Activated T-cell treated with anti-CD3 and anti-CD28 coated beads, Interleukin-2, amount 50 U/mL, for 4 hours (primary cell): Measurements from ENCODE around the gene SMYD3. TPM values are rescaled to one million over a fixed set of nuclear protein-coding genes. Genes with fewer than 3 reads are reported as not detected.
"Not testable (repeated sequence)": the region's sequence is repeated elsewhere in the genome, so short reads cannot be mapped to it uniquely, and the experiment has no call there.

Experiments
- ATAC-seq, 2 donors: fragments of 200-7000 bp; cut with Tn5 transposase; one replicate each; pipeline ENCODE4 v1.10.0; 2021
- DNase-seq: peaks from one replicate; pipeline ENCODE4 v3.0.0-alpha.2; 2020
- H3K27me3 Mint-ChIP-seq: one replicate; pipeline ENCODE4 v1.8.0; 2021; ENCODE audit warnings: low read depth, mixed read lengths
- H3K36me3 Mint-ChIP-seq: one replicate; pipeline ENCODE4 v1.8.0; 2022; ENCODE audit warnings: mixed read lengths; ENCODE audit not compliant: insufficient read depth
- H3K4me1 Mint-ChIP-seq: one replicate; pipeline ENCODE4 v1.8.0; 2021; ENCODE audit warnings: low read depth, mixed read lengths
- H3K4me3 Mint-ChIP-seq: one replicate; pipeline ENCODE4 v1.8.0; 2021; ENCODE audit warnings: mild to moderate bottlenecking, moderate library complexity, mixed read lengths
- H3K9me3 Mint-ChIP-seq: one replicate; pipeline ENCODE4 v1.8.0; 2021; ENCODE audit warnings: mixed read lengths
- total RNA-seq, 3 donors: library from RNA; stranded (reverse); gene quantifications; one replicate each; pipeline ENCODE4 v1.2.1, GENCODE V29; 2021

SMYD3 gene
- total RNA-seq, 3 donors from 2014 or later, result 10.7 to 13.0 (median 11.9) TPM

GRCh38 chr1:246080031-246080430 lies 427.0 kb downstream of the SMYD3 start:
- Mint-ChIP-seq H3K27me3 (no peaks in the 10 kb centered on the region), H3K9me3 (peaks cover 8% of the 10 kb centered on the region), H3K4me1 (peaks cover 2% of the 10 kb centered on the region), H3K36me3 (peaks cover 10% of the 10 kb centered on the region), H3K4me3 (no peak overlapping the region)
- no peak for DNase-seq
- no peak for ATAC-seq

GRCh38 chr1:246078888-246079252 lies 428.2 kb downstream of the SMYD3 start:
- Mint-ChIP-seq H3K9me3 (peaks cover 10% of the 10 kb centered on the region), H3K4me3 (no peak overlapping the region), H3K27me3 (no peaks in the 10 kb centered on the region), H3K4me1 (peaks cover 2% of the 10 kb centered on the region), H3K36me3 (peaks cover 12% of the 10 kb centered on the region)
- DNase-seq (no peak), ATAC-seq (no peak)

- no peak overlapping the region for H3K4me3 Mint-ChIP-seq
- H3K4me1 Mint-ChIP-seq, result peaks cover 2% of the 10 kb centered on the region
- no peaks in the 10 kb centered on the region for H3K27me3 Mint-ChIP-seq
- DNase-seq (no peak), ATAC-seq (no peak)
- H3K9me3 Mint-ChIP-seq, result peaks cover 7% of the 10 kb centered on the region
- peaks cover 12% of the 10 kb centered on the region for H3K36me3 Mint-ChIP-seq
Measured at GRCh38 chr1:246078126-246078887, 428.8 kb downstream of the SMYD3 start.

GRCh38 chr1:246077476-246077875 lies 429.6 kb downstream of the SMYD3 start:
- no peak for DNase-seq
- ATAC-seq, result no peak
- H3K27me3 Mint-ChIP-seq, result no peaks in the 10 kb centered on the region

GRCh38 chr1:246074421-246074820 lies 432.7 kb downstream of the SMYD3 start:
- Mint-ChIP-seq H3K36me3 (peaks cover 10% of the 10 kb centered on the region), H3K4me1 (peaks cover under 1% of the 10 kb centered on the region)

More at GRCh38 chr1:246077476-246077875, 429.6 kb downstream of the SMYD3 start:
- H3K4me1 Mint-ChIP-seq, result peaks cover 2% of the 10 kb centered on the region
- peaks cover 12% of the 10 kb centered on the region for H3K36me3 Mint-ChIP-seq
- no peak overlapping the region for H3K4me3 Mint-ChIP-seq
- peaks cover 4% of the 10 kb centered on the region for H3K9me3 Mint-ChIP-seq

GRCh38 chr1:246072456-246072955 lies 434.6 kb downstream of the SMYD3 start:
- ATAC-seq (no peak), DNase-seq (no peak)
- peaks cover 4% of the 10 kb centered on the region for H3K9me3 Mint-ChIP-seq
- no peak overlapping the region for H3K4me3 Mint-ChIP-seq
- peaks cover 10% of the 10 kb centered on the region for H3K4me1 Mint-ChIP-seq
- peaks cover 8% of the 10 kb centered on the region for H3K36me3 Mint-ChIP-seq
- H3K27me3 Mint-ChIP-seq, result no peaks in the 10 kb centered on the region

More at GRCh38 chr1:246074421-246074820, 432.7 kb downstream of the SMYD3 start:
- DNase-seq, result no peak
- ATAC-seq, result no peak
- Mint-ChIP-seq H3K9me3 (peaks cover 4% of the 10 kb centered on the region), H3K27me3 (no peaks in the 10 kb centered on the region), H3K4me3 (no peak overlapping the region)

- not testable (repeated sequence) for H3K9me3 Mint-ChIP-seq, H3K36me3 Mint-ChIP-seq, H3K4me3 Mint-ChIP-seq, DNase-seq, ATAC-seq, H3K27me3 Mint-ChIP-seq
- peaks cover 12% of the 10 kb centered on the region for H3K4me1 Mint-ChIP-seq
Measured at GRCh38 chr1:246071981-246072380, 435.1 kb downstream of the SMYD3 start.

GRCh38 chr1:246071561-246071960 lies 435.5 kb downstream of the SMYD3 start:
- H3K9me3 Mint-ChIP-seq, H3K36me3 Mint-ChIP-seq, H3K4me3 Mint-ChIP-seq, H3K27me3 Mint-ChIP-seq, ATAC-seq, DNase-seq: not testable (repeated sequence)
- H3K4me1 Mint-ChIP-seq, result peaks cover 12% of the 10 kb centered on the region

GRCh38 chr1:246069581-246069980 lies 437.5 kb downstream of the SMYD3 start:
- no peaks in the 10 kb centered on the region for H3K27me3 Mint-ChIP-seq
- H3K9me3 Mint-ChIP-seq, result no peaks in the 10 kb centered on the region
- no peak for ATAC-seq
- H3K36me3 Mint-ChIP-seq, result peaks cover 5% of the 10 kb centered on the region
- H3K4me1 Mint-ChIP-seq, result peaks cover 12% of the 10 kb centered on the region
- H3K4me3 Mint-ChIP-seq, result no peak overlapping the region
- no peak for DNase-seq

GRCh38 chr1:246068619-246069509 lies 438.2 kb downstream of the SMYD3 start:
- DNase-seq (no peak), ATAC-seq (no peak)
- peaks cover 12% of the 10 kb centered on the region for H3K4me1 Mint-ChIP-seq
- no peaks in the 10 kb centered on the region for H3K9me3 Mint-ChIP-seq
- H3K36me3 Mint-ChIP-seq, result peaks cover 5% of the 10 kb centered on the region
- no peaks in the 10 kb centered on the region for H3K27me3 Mint-ChIP-seq
- H3K4me3 Mint-ChIP-seq, result no peak overlapping the region

GRCh38 chr1:246068217-246068512 lies 438.9 kb downstream of the SMYD3 start:
- no peak for DNase-seq
- no peak for ATAC-seq
- no peaks in the 10 kb centered on the region for H3K27me3 Mint-ChIP-seq
- H3K4me1 Mint-ChIP-seq, result peaks cover 12% of the 10 kb centered on the region
- no peak overlapping the region for H3K4me3 Mint-ChIP-seq
- H3K9me3 Mint-ChIP-seq, result no peaks in the 10 kb centered on the region
- H3K36me3 Mint-ChIP-seq, result peaks cover 5% of the 10 kb centered on the region

- no peak for ATAC-seq
- no peaks in the 10 kb centered on the region for H3K9me3 Mint-ChIP-seq
- no peak for DNase-seq
- H3K36me3 Mint-ChIP-seq, result peaks cover 5% of the 10 kb centered on the region
- no peak overlapping the region for H3K4me3 Mint-ChIP-seq
- no peaks in the 10 kb centered on the region for H3K27me3 Mint-ChIP-seq
- peaks cover 12% of the 10 kb centered on the region for H3K4me1 Mint-ChIP-seq
Measured at GRCh38 chr1:246067432-246068216, 439.5 kb downstream of the SMYD3 start.

GRCh38 chr1:246066573-246066972 lies 440.5 kb downstream of the SMYD3 start:
- peaks cover 12% of the 10 kb centered on the region for H3K4me1 Mint-ChIP-seq
- no peaks in the 10 kb centered on the region for H3K27me3 Mint-ChIP-seq
- no peak overlapping the region for H3K4me3 Mint-ChIP-seq
- ATAC-seq (no peak), DNase-seq (no peak)
- no peaks in the 10 kb centered on the region for H3K9me3 Mint-ChIP-seq
- peaks cover 2% of the 10 kb centered on the region for H3K36me3 Mint-ChIP-seq

GRCh38 chr1:246065592-246065991 lies 441.5 kb downstream of the SMYD3 start:
- H3K9me3 Mint-ChIP-seq, result no peaks in the 10 kb centered on the region
- peaks cover 2% of the 10 kb centered on the region for H3K36me3 Mint-ChIP-seq
- no peak overlapping the region for H3K4me3 Mint-ChIP-seq
- ATAC-seq (no peak), DNase-seq (no peak)
- peaks cover 12% of the 10 kb centered on the region for H3K4me1 Mint-ChIP-seq
- H3K27me3 Mint-ChIP-seq, result no peaks in the 10 kb centered on the region
